B cell (primary cell): ENCODE results near the gene MME. TPM values are rescaled to one million over a fixed set of nuclear protein-coding genes. Genes with fewer than 3 reads are reported as not detected.

Experiments used
- ATAC-seq: fragments of 200-7000 bp; cut with Tn5 transposase; one replicate; pipeline ENCODE4 v1.10.0; 2021; ENCODE audit warnings: low read depth, mild to moderate bottlenecking, moderate number of reproducible peaks, moderate library complexity
- CTCF ChIA-PET: fragments of 350-600 bp; sonication (Branson Sonifier 250); formaldehyde crosslinking; loops from one replicate; lab custom pipeline; 2021; ENCODE audit warnings: antibody characterized with exemption, inconsistent platforms; lab: Charles Lee
- POLR2A ChIA-PET: fragments of 350-600 bp; sonication (Branson Sonifier 250); formaldehyde crosslinking; loops from one replicate; lab custom pipeline; 2021; ENCODE audit warnings: antibody characterized with exemption; lab: Charles Lee
- DNase-seq: peaks from one replicate; pipeline ENCODE4 v3.0.0; 2013
- H2AFZ ChIP-seq: 2 replicates; pipeline ENCODE4 v1.6.1; 2012; ENCODE audit warnings: mild to moderate bottlenecking, low read depth, low read length; ENCODE audit not compliant: insufficient read depth, poor library complexity, severe bottlenecking
- H3K27ac ChIP-seq, 2 donors: 1 replicate in 1 of 2; 2 replicates in 1 of 2; pipeline ENCODE4 v1.5.1; 2012 to 2013; ENCODE audit warnings: low read length in 2 of 2, mild to moderate bottlenecking in 2 of 2, moderate library complexity in 1 of 2
- H3K27me3 ChIP-seq, 4 experiments: fragments of 200-600 bp in 1 of 4; sonication (generic) in 1 of 4; replicated peaks in 1 of 4; 1 replicate in 2 of 4; 2 replicates in 2 of 4; pipeline versions ENCODE4 v1.6.1 to v1.7.0; 2013 to 2016; ENCODE audit warnings: low read length in 3 of 4, mild to moderate bottlenecking in 2 of 4, mixed read lengths in 1 of 4, moderate library complexity in 1 of 4; ENCODE audit not compliant: insufficient read depth in 4 of 4, control insufficient read depth in 3 of 4; ENCODE audit errors: control extremely low read depth in 1 of 4
- H3K36me3 ChIP-seq, 2 experiments: replicated peaks in 1 of 2; 1 replicate in 1 of 2; 2 replicates in 1 of 2; pipeline versions ENCODE4 v1.6.1 to v1.7.1; 2013; ENCODE audit warnings: low read length in 1 of 2; ENCODE audit not compliant: insufficient read depth in 2 of 2, control insufficient read depth in 1 of 2; ENCODE audit errors: control extremely low read depth in 1 of 2, extremely low read depth in 1 of 2
- H3K4me1 ChIP-seq, 2 donors: fragments of 200-600 bp in 1 of 2; sonication (generic) in 1 of 2; 1 replicate in 1 of 2; 2 replicates in 1 of 2; pipeline versions ENCODE4 v1.5.1 to v1.6.1; 2013 to 2017; ENCODE audit warnings: low read length in 2 of 2; ENCODE audit not compliant: control insufficient read depth in 2 of 2, insufficient read depth in 2 of 2
- H3K4me2 ChIP-seq: replicated peaks from 2 replicates; pipeline ENCODE3; 2012; ENCODE audit warnings: mild to moderate bottlenecking, low read depth, low read length; ENCODE audit not compliant: poor library complexity, severe bottlenecking
- H3K4me3 ChIP-seq, 5 experiments: fragments of 200-600 bp in 1 of 5; sonication (generic) in 1 of 5; 1 replicate in 3 of 5; 2 replicates in 2 of 5; pipeline versions ENCODE4 v1.5.1 to v1.7.0; 2011 to 2016; ENCODE audit warnings: low read length in 4 of 5, mild to moderate bottlenecking in 4 of 5, low read depth in 2 of 5, control low read depth in 1 of 5, moderate library complexity in 1 of 5; ENCODE audit not compliant: insufficient read depth in 1 of 5; ENCODE audit errors: control extremely low read depth in 1 of 5, extremely low read depth in 1 of 5
- H3K79me2 ChIP-seq: fragments of 200-600 bp; sonication (generic); one replicate; pipeline ENCODE4 v1.6.0; 2016; ENCODE audit warnings: low read length; ENCODE audit not compliant: control insufficient read depth, insufficient read depth
- H3K9ac ChIP-seq: fragments of 200-600 bp; sonication (generic); 2 replicates; pipeline ENCODE4 v1.6.1; 2017; ENCODE audit warnings: mild to moderate bottlenecking, low read length, moderate library complexity
- H3K9me3 ChIP-seq, 3 donors: one replicate each; pipeline versions ENCODE4 v1.6.1 to v1.7.1; 2013; ENCODE audit warnings: low read length in 2 of 3; ENCODE audit not compliant: control insufficient read depth in 2 of 3, insufficient read depth in 1 of 3; ENCODE audit errors: control extremely low read depth in 1 of 3
- H4K20me1 ChIP-seq: 2 replicates; pipeline ENCODE4 v1.6.0; 2012; ENCODE audit warnings: mild to moderate bottlenecking, low read length; ENCODE audit not compliant: insufficient read depth, control insufficient read depth, poor library complexity, severe bottlenecking
- H3K27ac Mint-ChIP-seq: one replicate; pipeline ENCODE4 v1.8.0; 2021; ENCODE audit warnings: mixed read lengths
- H3K27me3 Mint-ChIP-seq: one replicate; pipeline ENCODE4 v1.8.0; 2021; ENCODE audit warnings: mixed read lengths
- H3K4me1 Mint-ChIP-seq: one replicate; pipeline ENCODE4 v1.8.0; 2021; ENCODE audit warnings: mixed read lengths
- H3K4me3 Mint-ChIP-seq: one replicate; pipeline ENCODE4 v1.8.0; 2021; ENCODE audit warnings: mixed read lengths
- H3K9me3 Mint-ChIP-seq: one replicate; pipeline ENCODE4 v1.8.0; 2022; ENCODE audit warnings: mixed read lengths; ENCODE audit not compliant: insufficient read depth
- EZH2 ChIP-seq: IDR thresholded peaks from 2 replicates; pipeline ENCODE4 v1.6.1; 2012; ENCODE audit warnings: borderline replicate concordance, low read depth, mild to moderate bottlenecking, moderate library complexity, low read length; ENCODE audit not compliant: insufficient read depth, poor library complexity, severe bottlenecking
- WGBS: methylation state at CpG from one replicate; pipeline ENCODE4 v1.1.5; 2013; ENCODE audit warnings: missing lambda C conversion rate; ENCODE audit not compliant: insufficient coverage; 5-methylcytosine and 5-hydroxymethylcytosine counted together
- intact Hi-C: fragments of 100-400 bp; cut with micrococcal nuclease; formaldehyde crosslinking; loops from one replicate; pipeline ENCODE4 v1.10.0; 2022
- polyA plus RNA-seq: library from polyadenylated mRNA; depleted of rRNA; stranded (reverse); fragments of >200 nt; gene quantifications from 2 replicates; pipeline ENCODE4 v1.2.3, GENCODE V29; 2012
- total RNA-seq, 2 donors: library from RNA; stranded (reverse); fragments of 120-200 nt in 1 of 2; gene quantifications; 1 replicate in 1 of 2; 2 replicates in 1 of 2; pipeline versions ENCODE4 v1.2.3 to v1.2.4, GENCODE V29; 2013 to 2022
- TF ChIP-seq, protein P1 (sequence below): fragments of 200-600 bp; IDR thresholded peaks from one replicate; pipeline ENCODE4 v1.8.0; 2022; ENCODE audit warnings: antibody characterized with exemption, mild to moderate bottlenecking

MME gene
- total and polyA plus RNA-seq, 2 donors (not counting 1 experiment from before 2014, with no cell fraction given): 0.88 to 11.2 TPM

DNA sequence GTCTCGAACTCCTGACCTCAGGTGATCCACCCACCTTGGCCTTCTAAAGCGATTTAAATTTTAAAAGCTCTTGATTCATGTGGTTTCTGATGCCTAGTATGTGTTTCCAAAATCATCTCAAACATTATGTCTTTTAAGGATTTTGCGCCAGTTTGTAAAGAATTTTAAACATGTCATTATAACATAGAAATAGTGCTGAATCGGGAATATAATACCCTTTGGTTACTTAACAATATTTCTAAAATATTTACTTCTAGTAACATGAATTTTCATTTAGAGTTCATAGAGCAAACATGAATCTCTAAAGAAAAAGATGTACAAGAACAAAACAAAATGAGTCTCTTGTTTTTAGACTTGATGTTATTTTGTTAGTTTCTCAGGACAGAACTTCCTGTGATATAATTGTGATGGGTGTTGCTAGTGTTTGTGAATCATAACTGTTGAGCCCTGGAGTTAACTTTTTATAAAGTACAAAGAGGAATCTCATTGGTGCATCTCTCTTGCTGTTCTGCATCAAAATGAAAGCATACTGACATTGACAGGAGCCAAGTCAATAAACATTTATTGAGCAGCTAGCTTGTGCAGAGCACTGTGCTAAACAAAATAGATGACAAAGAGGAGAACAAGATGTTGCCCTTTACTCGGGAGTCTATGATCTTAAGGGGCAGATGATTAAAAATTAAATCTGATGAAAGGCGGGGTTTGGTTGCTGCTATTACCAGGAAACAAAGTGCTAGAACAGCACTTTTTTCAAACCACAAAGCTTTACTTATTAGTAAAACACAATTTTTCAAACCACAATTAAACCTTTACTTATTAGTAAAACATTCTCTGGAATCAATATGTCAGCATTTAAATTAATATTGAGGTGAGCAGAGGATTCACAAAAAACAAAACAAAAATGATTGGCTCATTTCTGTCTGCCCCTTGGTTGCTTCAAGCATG lies 73.4 kb downstream of the MME start:
- WGBS: 80% methylated on average over 1 of the region's 6 CpGs
- intact Hi-C loops: no loop called here
- no peak for DNase-seq
- Mint-ChIP-seq H3K4me3 (no peak overlapping the region), H3K4me1 (peaks cover 3% of the 10 kb centered on the region), H3K27me3 (no peaks in the 10 kb centered on the region), H3K9me3 (no peaks in the 10 kb centered on the region), H3K27ac (no peak overlapping the region)
- no peak for ATAC-seq
- no peak overlapping the region for H3K4me2 ChIP-seq
- CTCF ChIA-PET: no interaction called here
- H2AFZ ChIP-seq: no peak overlapping the region
- no peak overlapping the region for H3K9ac ChIP-seq
- no peak overlapping the region for H3K27ac ChIP-seq
- TF ChIP-seq, protein P1, sequence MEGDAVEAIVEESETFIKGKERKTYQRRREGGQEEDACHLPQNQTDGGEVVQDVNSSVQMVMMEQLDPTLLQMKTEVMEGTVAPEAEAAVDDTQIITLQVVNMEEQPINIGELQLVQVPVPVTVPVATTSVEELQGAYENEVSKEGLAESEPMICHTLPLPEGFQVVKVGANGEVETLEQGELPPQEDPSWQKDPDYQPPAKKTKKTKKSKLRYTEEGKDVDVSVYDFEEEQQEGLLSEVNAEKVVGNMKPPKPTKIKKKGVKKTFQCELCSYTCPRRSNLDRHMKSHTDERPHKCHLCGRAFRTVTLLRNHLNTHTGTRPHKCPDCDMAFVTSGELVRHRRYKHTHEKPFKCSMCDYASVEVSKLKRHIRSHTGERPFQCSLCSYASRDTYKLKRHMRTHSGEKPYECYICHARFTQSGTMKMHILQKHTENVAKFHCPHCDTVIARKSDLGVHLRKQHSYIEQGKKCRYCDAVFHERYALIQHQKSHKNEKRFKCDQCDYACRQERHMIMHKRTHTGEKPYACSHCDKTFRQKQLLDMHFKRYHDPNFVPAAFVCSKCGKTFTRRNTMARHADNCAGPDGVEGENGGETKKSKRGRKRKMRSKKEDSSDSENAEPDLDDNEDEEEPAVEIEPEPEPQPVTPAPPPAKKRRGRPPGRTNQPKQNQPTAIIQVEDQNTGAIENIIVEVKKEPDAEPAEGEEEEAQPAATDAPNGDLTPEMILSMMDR: no peak
- TF ChIP-seq EZH2: no peak
- no peaks in the 10 kb centered on the region for H4K20me1 ChIP-seq
- no peak overlapping the region for H3K4me3 ChIP-seq
- no peaks in the 10 kb centered on the region for H3K36me3 ChIP-seq
- no peaks in the 10 kb centered on the region for H3K9me3 ChIP-seq
- no peaks in the 10 kb centered on the region for H3K27me3 ChIP-seq
- H3K4me1 ChIP-seq: no peaks in the 10 kb centered on the region
- H3K79me2 ChIP-seq: no peaks in the 10 kb centered on the region
- POLR2A ChIA-PET: no interaction called here

DNA sequence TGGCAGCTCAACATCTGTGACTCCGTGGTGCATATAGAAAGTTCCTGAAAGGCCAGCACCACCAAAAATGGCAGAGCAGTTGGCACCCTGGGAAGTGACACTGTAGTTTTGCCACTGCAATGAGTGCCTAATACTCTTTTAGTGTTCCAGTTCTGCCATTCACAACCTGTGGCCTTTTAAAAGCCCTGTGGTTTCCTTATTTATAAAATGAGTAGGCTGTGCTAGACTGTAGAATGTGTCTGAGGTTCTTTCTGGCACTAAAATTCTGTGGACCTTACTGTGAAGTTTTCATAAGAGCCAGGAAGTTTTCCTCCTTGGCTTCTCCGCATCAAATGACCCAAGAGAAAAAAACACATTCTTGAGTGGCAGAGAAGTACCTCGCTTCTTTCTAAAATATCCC lies 74.1 kb downstream of the MME start:
- Histone ChIP-seq H3K27ac (no peak overlapping the region), H3K4me3 (no peak overlapping the region), H2AFZ (no peak overlapping the region), H3K4me2 (no peak overlapping the region), H3K9ac (no peak overlapping the region), H4K20me1 (no peaks in the 10 kb centered on the region), H3K27me3 (no peaks in the 10 kb centered on the region), H3K79me2 (no peaks in the 10 kb centered on the region), H3K36me3 (no peaks in the 10 kb centered on the region), H3K4me1 (no peaks in the 10 kb centered on the region), H3K9me3 (no peaks in the 10 kb centered on the region)
- Mint-ChIP-seq H3K4me1 (peaks cover 3% of the 10 kb centered on the region), H3K27ac (no peak overlapping the region), H3K9me3 (no peaks in the 10 kb centered on the region), H3K27me3 (no peaks in the 10 kb centered on the region), H3K4me3 (no peak overlapping the region)
- no peak for TF ChIP-seq EZH2
- TF ChIP-seq, protein P1: no peak
- ChIA-PET POLR2A (no interaction called here), CTCF (no interaction called here)
- ATAC-seq: no peak
- DNase-seq: no peak
- intact Hi-C loops: no loop called here
- WGBS: 88% methylated on average over 1 of the region's 3 CpGs
